H9 (cell line): ENCODE measurements around the gene IGF2R. TPM values are rescaled to one million over a fixed set of nuclear protein-coding genes. Genes with fewer than 3 reads are reported as not detected.

Experiments
- DNase-seq: peaks from one replicate; pipeline ENCODE4 v3.0.0-alpha.2; 2017
- H2AFZ ChIP-seq: one replicate; pipeline ENCODE4 v1.6.1; 2013; ENCODE audit warnings: mild to moderate bottlenecking, low read length, control low read depth, moderate library complexity
- H2AK5ac ChIP-seq: 2 replicates; pipeline ENCODE4 v1.6.1; 2013; ENCODE audit warnings: low read length, control low read depth, mixed read lengths; ENCODE audit not compliant: insufficient read length
- H2BK120ac ChIP-seq: one replicate; pipeline ENCODE4 v1.6.1; 2013; ENCODE audit warnings: low read depth, mild to moderate bottlenecking, low read length, control low read depth, inconsistent platforms; ENCODE audit not compliant: poor library complexity, severe bottlenecking
- H2BK12ac ChIP-seq: 2 replicates; pipeline ENCODE4 v1.6.1; 2013; ENCODE audit warnings: low read length, control low read depth, mixed read lengths, low read depth; ENCODE audit not compliant: insufficient read length
- H2BK15ac ChIP-seq: 2 replicates; pipeline ENCODE4 v1.6.1; 2013; ENCODE audit warnings: low read depth, low read length, control low read depth
- H2BK20ac ChIP-seq: one replicate; pipeline ENCODE4 v1.6.1; 2013; ENCODE audit warnings: low read depth, mild to moderate bottlenecking, low read length, control low read depth, inconsistent platforms; ENCODE audit not compliant: poor library complexity, severe bottlenecking
- H2BK5ac ChIP-seq: 2 replicates; pipeline ENCODE4 v1.6.1; 2013; ENCODE audit warnings: low read length, control low read depth, mixed read lengths; ENCODE audit not compliant: insufficient read length
- H3K14ac ChIP-seq: 2 replicates; pipeline ENCODE4 v1.6.1; 2013; ENCODE audit warnings: low read length, control low read depth; ENCODE audit not compliant: insufficient read depth
- H3K18ac ChIP-seq: 2 replicates; pipeline ENCODE4 v1.6.1; 2013; ENCODE audit warnings: low read depth, mild to moderate bottlenecking, mixed read lengths, low read length, control low read depth; ENCODE audit not compliant: insufficient read length
- H3K23ac ChIP-seq: 2 replicates; pipeline ENCODE4 v1.6.1; 2013; ENCODE audit warnings: low read length, control low read depth, mixed read lengths, low read depth; ENCODE audit not compliant: insufficient read length
- H3K23me2 ChIP-seq: 2 replicates; pipeline ENCODE4 v1.6.1; 2013; ENCODE audit warnings: low read depth, mild to moderate bottlenecking, mixed read lengths, low read length, control low read depth; ENCODE audit not compliant: insufficient read length, poor library complexity, severe bottlenecking
- H3K27ac ChIP-seq: 2 replicates; pipeline ENCODE4 v1.5.1; 2013; ENCODE audit warnings: low read length, control low read depth, mixed read lengths, low read depth; ENCODE audit not compliant: insufficient read length
- H3K27me3 ChIP-seq: 2 replicates; pipeline ENCODE4 v1.6.1; 2013; ENCODE audit warnings: low read length, control low read depth, inconsistent platforms; ENCODE audit not compliant: insufficient read depth
- H3K4ac ChIP-seq: 2 replicates; pipeline ENCODE4 v1.6.1; 2013; ENCODE audit warnings: low read depth, mild to moderate bottlenecking, control low read depth, inconsistent platforms, low read length, moderate library complexity
- H3K4me1 ChIP-seq: 2 replicates; pipeline ENCODE4 v1.6.1; 2013; ENCODE audit warnings: low read length, control low read depth, inconsistent platforms; ENCODE audit not compliant: insufficient read depth
- H3K4me2 ChIP-seq: 2 replicates; pipeline ENCODE4 v1.6.1; 2013; ENCODE audit warnings: low read length, control low read depth, mixed read lengths; ENCODE audit not compliant: insufficient read length, insufficient read depth
- H3K56ac ChIP-seq: 2 replicates; pipeline ENCODE4 v1.6.1; 2013; ENCODE audit warnings: low read depth, mild to moderate bottlenecking, mixed read lengths, low read length, control low read depth; ENCODE audit not compliant: insufficient read length
- H3K79me1 ChIP-seq: 2 replicates; pipeline ENCODE4 v1.6.1; 2013; ENCODE audit warnings: low read depth, mild to moderate bottlenecking, moderate library complexity, low read length, control low read depth, inconsistent platforms; ENCODE audit not compliant: insufficient read depth, poor library complexity, severe bottlenecking
- H3K79me2 ChIP-seq: 2 replicates; pipeline ENCODE4 v1.6.1; 2013; ENCODE audit warnings: low read length, control low read depth, inconsistent platforms; ENCODE audit not compliant: insufficient read depth
- H3K9ac ChIP-seq: 2 replicates; pipeline ENCODE4 v1.6.1; 2013; ENCODE audit warnings: low read length, control low read depth, mixed read lengths; ENCODE audit not compliant: insufficient read length; ENCODE audit errors: extremely low read depth
- H3K9me3 ChIP-seq: one replicate; pipeline ENCODE4 v1.6.1; 2013; ENCODE audit warnings: low read depth, low read length, inconsistent platforms; ENCODE audit not compliant: control insufficient read depth
- H3T11ph ChIP-seq: one replicate; pipeline ENCODE4 v1.6.1; 2013; ENCODE audit warnings: mild to moderate bottlenecking, low read length, control low read depth, inconsistent platforms
- H4K20me1 ChIP-seq: one replicate; pipeline ENCODE4 v1.6.1; 2013; ENCODE audit not compliant: control insufficient read depth, insufficient read length, insufficient read depth
- H4K5ac ChIP-seq: 2 replicates; pipeline ENCODE4 v1.6.1; 2013; ENCODE audit warnings: low read depth, mild to moderate bottlenecking, mixed read lengths, low read length, control low read depth; ENCODE audit not compliant: insufficient read length
- H4K8ac ChIP-seq: replicated peaks from 2 replicates; pipeline ENCODE4 v1.6.1; 2013; ENCODE audit warnings: low read length, control low read depth, mixed read lengths, low read depth; ENCODE audit not compliant: insufficient read length
- H4K91ac ChIP-seq: 2 replicates; pipeline ENCODE4 v1.6.1; 2013; ENCODE audit warnings: low read depth, mild to moderate bottlenecking, moderate library complexity, mixed read lengths, low read length, control low read depth; ENCODE audit not compliant: insufficient read length
- H3K27ac Mint-ChIP-seq, 3 experiments: 2 replicates in 2 of 3; 3 replicates in 1 of 3; pipeline ENCODE4 v1.8.0; 2020 to 2021; ENCODE audit warnings: mixed read lengths in 3 of 3, mild to moderate bottlenecking in 1 of 3, moderate library complexity in 1 of 3
- H3K27me3 Mint-ChIP-seq: 2 replicates; pipeline ENCODE4 v1.8.0; 2021; ENCODE audit warnings: low read depth, mild to moderate bottlenecking, moderate library complexity, mixed read lengths
- H3K36me3 Mint-ChIP-seq, 3 experiments: 2 replicates in 2 of 3; 3 replicates in 1 of 3; pipeline ENCODE4 v1.8.0; 2020 to 2021; ENCODE audit warnings: low read depth in 3 of 3, mixed read lengths in 3 of 3; ENCODE audit not compliant: insufficient read depth in 1 of 3
- H3K4me1 Mint-ChIP-seq, 2 experiments: 2 replicates each; pipeline ENCODE4 v1.8.0; 2020; ENCODE audit warnings: mixed read lengths in 2 of 2
- H3K4me3 Mint-ChIP-seq, 2 experiments: 2 replicates in 1 of 2; 3 replicates in 1 of 2; pipeline ENCODE4 v1.8.0; 2020 to 2021; ENCODE audit warnings: mild to moderate bottlenecking in 2 of 2, mixed read lengths in 2 of 2, moderate library complexity in 1 of 2
- H3K9me3 Mint-ChIP-seq, 2 experiments: 2 replicates in 1 of 2; 3 replicates in 1 of 2; pipeline ENCODE4 v1.8.0; 2020; ENCODE audit warnings: mild to moderate bottlenecking in 2 of 2, mixed read lengths in 2 of 2, moderate library complexity in 1 of 2
- CTCF ChIP-seq: fragments of 200-600 bp; sonication (generic); conservative IDR thresholded peaks from 3 replicates; pipeline ENCODE4 v1.8.0; 2021; ENCODE audit warnings: antibody characterized with exemption, mild to moderate bottlenecking
- WGBS: extraction: QIAGEN DNeasy Blood & Tissue Kit; methylation state at CpG from one replicate; pipeline ENCODE4 v1.1.7; 2013; ENCODE audit warnings: missing lambda C conversion rate, low lambda C conversion rate, mixed read lengths; ENCODE audit not compliant: insufficient read length; ENCODE audit errors: extremely low coverage; 5-methylcytosine and 5-hydroxymethylcytosine counted together
- total RNA-seq: library from RNA; stranded (reverse); gene quantifications from 2 replicates; pipeline ENCODE4 v1.2.1, GENCODE V29; 2021

The IGF2R gene
- total RNA-seq, 1 experiment from 2014 or later: 66.7 TPM

- H3K9me3 ChIP-seq: no peaks in the 10 kb centered on the region
- H3K9ac ChIP-seq: no peak overlapping the region
- no peak overlapping the region for H4K8ac ChIP-seq
- no peak overlapping the region for H2BK20ac ChIP-seq
- Mint-ChIP-seq H3K27me3 (no peaks in the 10 kb centered on the region), H3K36me3 (peaks cover 20 to 28% (median 24%) of the 10 kb centered on the region in 3 experiments), H3K9me3 (no peaks in the 10 kb centered on the region), H3K27ac (peak overlapping the region; percentile 40 to 77 (median 52); a peak in 4 of 7 replicates), H3K4me1 (peaks cover 35 to 45% of the 10 kb centered on the region in 2 experiments), H3K4me3 (peak overlapping the region in 1 of 2 experiments; percentile 12; a peak in 1 of 5 replicates)
- H2AK5ac ChIP-seq: no peak overlapping the region
- H2BK15ac ChIP-seq: no peak overlapping the region
- H3K56ac ChIP-seq: no peak overlapping the region
- no peak overlapping the region for H3K4me2 ChIP-seq
- H2BK120ac ChIP-seq: no peak overlapping the region
- no peaks in the 10 kb centered on the region for H3K27me3 ChIP-seq
- no peaks in the 10 kb centered on the region for H3K23me2 ChIP-seq
- H3K23ac ChIP-seq: no peak overlapping the region
- peaks cover 14% of the 10 kb centered on the region; the same call in 1 of the 2 replicates for H3K79me2 ChIP-seq
- no peak overlapping the region for H3K4ac ChIP-seq
- peaks cover 9% of the 10 kb centered on the region for H3K79me1 ChIP-seq
- no peak overlapping the region for H2BK5ac ChIP-seq
- no peak for TF ChIP-seq CTCF
- DNase-seq: no peak
- no peak overlapping the region for H2AFZ ChIP-seq
- no peak overlapping the region for H2BK12ac ChIP-seq
- H3T11ph ChIP-seq: no peak overlapping the region
- no peak overlapping the region for H4K91ac ChIP-seq
- no peaks in the 10 kb centered on the region for H4K20me1 ChIP-seq
- H3K14ac ChIP-seq: no peak overlapping the region
- H3K27ac ChIP-seq: no peak overlapping the region
- WGBS: no CpG with 5 or more reads among the region's 11 CpGs
- H3K4me1 ChIP-seq: peaks cover 2% of the 10 kb centered on the region; the same call in 1 of the 2 replicates
- no peak overlapping the region for H3K18ac ChIP-seq
- no peak overlapping the region for H4K5ac ChIP-seq
Measured at GRCh38 chr6:159997498-159998101, 28.7 kb downstream of the IGF2R start.
